GM06990 (cell line): ENCODE data around the gene CFAP44.

Experiments
- DNase-seq: peaks from one replicate; pipeline ENCODE4 v3.0.0-alpha.2; 2011; ENCODE audit not compliant: insufficient read length; ENCODE audit errors: extremely low read depth
- H3K27me3 ChIP-seq: replicated peaks from 2 replicates; pipeline ENCODE4 v1.6.0; 2011; ENCODE audit warnings: low read length; ENCODE audit not compliant: control insufficient read depth, insufficient read depth
- H3K36me3 ChIP-seq: 2 replicates; pipeline ENCODE4 v1.5.1; 2011; ENCODE audit warnings: low read length; ENCODE audit not compliant: control insufficient read depth, insufficient read depth
- H3K4me3 ChIP-seq: replicated peaks from 2 replicates; pipeline ENCODE4 v1.5.1; 2011; ENCODE audit warnings: low read depth, mild to moderate bottlenecking, control low read depth, low read length
- CTCF ChIP-seq: IDR thresholded peaks from 2 replicates; pipeline ENCODE4 v1.5.1; 2011; ENCODE audit warnings: low read length, control low read depth, mild to moderate bottlenecking, inconsistent platforms; ENCODE audit not compliant: insufficient read depth, poor library complexity, severe bottlenecking

Gene CFAP44

GRCh38 chr3:113455446-113455845, 14.2 kb upstream of the CFAP44 start:
- no peaks in the 10 kb centered on the region for H3K27me3 ChIP-seq
- DNase-seq: no peak
- no peak overlapping the region for H3K4me3 ChIP-seq
- no peaks in the 10 kb centered on the region; the same call in none of the 2 replicates for H3K36me3 ChIP-seq
- TF ChIP-seq CTCF: no peak

GRCh38 chr3:113454630-113455029, 13.3 kb upstream of the CFAP44 start:
- no peaks in the 10 kb centered on the region for H3K27me3 ChIP-seq
- H3K4me3 ChIP-seq: no peak overlapping the region
- DNase-seq: no peak
- TF ChIP-seq CTCF: no peak
- H3K36me3 ChIP-seq: no peaks in the 10 kb centered on the region; the same call in none of the 2 replicates

- H3K4me3 ChIP-seq: no peak overlapping the region
- DNase-seq: no peak
- TF ChIP-seq CTCF: no peak
- H3K27me3 ChIP-seq: no peaks in the 10 kb centered on the region
- H3K36me3 ChIP-seq: no peaks in the 10 kb centered on the region; the same call in none of the 2 replicates
Measured at GRCh38 chr3:113454057-113454456, 12.8 kb upstream of the CFAP44 start.

GRCh38 chr3:113450911-113451310, 9.6 kb upstream of the CFAP44 start:
- no peaks in the 10 kb centered on the region for H3K27me3 ChIP-seq
- no peak for TF ChIP-seq CTCF
- no peak for DNase-seq

GRCh38 chr3:113439606-113440005, 1.7 kb downstream of the CFAP44 start:
- H3K27me3 ChIP-seq: no peaks in the 10 kb centered on the region
- no peak for DNase-seq
- TF ChIP-seq CTCF: no peak
- H3K4me3 ChIP-seq: no peak overlapping the region
- H3K36me3 ChIP-seq: peaks cover 5% of the 10 kb centered on the region

More at GRCh38 chr3:113450911-113451310, 9.6 kb upstream of the CFAP44 start:
- Histone ChIP-seq H3K36me3 (no peaks in the 10 kb centered on the region; the same call in none of the 2 replicates), H3K4me3 (no peak overlapping the region)

GRCh38 chr3:113438224-113438623, 3.1 kb downstream of the CFAP44 start:
- no peaks in the 10 kb centered on the region for H3K27me3 ChIP-seq
- no peak overlapping the region for H3K4me3 ChIP-seq
- no peak for DNase-seq
- peaks cover 5% of the 10 kb centered on the region for H3K36me3 ChIP-seq
- no peak for TF ChIP-seq CTCF
